Naive thymus-derived CD8-positive, alpha-beta T cell (primary cell): ENCODE results near the gene HUS1B. TPM values are rescaled to one million over a fixed set of nuclear protein-coding genes. Genes with fewer than 3 reads are reported as not detected.
"Not testable (repeated sequence)": the region's sequence is repeated elsewhere in the genome, so short reads cannot be mapped to it uniquely, and the experiment has no call there.

Experiments
- ATAC-seq, 2 donors: fragments of 150-1000 bp; cut with Tn5 transposase in 1 of 2; sonication (Bioruptor Pico), chemical (Tn5 transposase) in 1 of 2; 1 replicate in 1 of 2; 2 replicates in 1 of 2; pipeline ENCODE4 v1.10.0; 2021; ENCODE audit warnings: mild to moderate bottlenecking in 2 of 2, moderate library complexity in 2 of 2
- POLR2A ChIA-PET: fragments of 350-600 bp; sonication (Branson Sonifier 250); formaldehyde crosslinking; loops from one replicate; lab custom pipeline; 2021; ENCODE audit warnings: antibody characterized with exemption; lab: Charles Lee
- DNase-seq, 10 donors: peaks; one replicate each; pipeline versions ENCODE4 v3.0.0 to v3.0.0-alpha.2; 2020 to 2022
- H3K27ac Mint-ChIP-seq, 10 donors: one replicate each; pipeline ENCODE4 v1.8.0; 2020 to 2022; ENCODE audit warnings: mild to moderate bottlenecking in 10 of 10, mixed read lengths in 10 of 10, moderate library complexity in 4 of 10, inconsistent platforms in 1 of 10
- H3K27me3 Mint-ChIP-seq, 5 donors: one replicate each; pipeline ENCODE4 v1.8.0; 2021 to 2022; ENCODE audit warnings: mixed read lengths in 5 of 5
- H3K36me3 Mint-ChIP-seq, 3 donors: one replicate each; pipeline ENCODE4 v1.8.0; 2020 to 2022; ENCODE audit warnings: mixed read lengths in 3 of 3, mild to moderate bottlenecking in 2 of 3, inconsistent platforms in 1 of 3
- H3K4me1 Mint-ChIP-seq, 4 donors: one replicate each; pipeline ENCODE4 v1.8.0; 2021 to 2022; ENCODE audit warnings: mixed read lengths in 4 of 4
- H3K4me3 Mint-ChIP-seq, 10 donors: one replicate each; pipeline ENCODE4 v1.8.0; 2020 to 2022; ENCODE audit warnings: mild to moderate bottlenecking in 10 of 10, mixed read lengths in 10 of 10, moderate library complexity in 6 of 10, inconsistent platforms in 1 of 10
- H3K9me3 Mint-ChIP-seq, 9 donors: one replicate each; pipeline ENCODE4 v1.8.0; 2020 to 2022; ENCODE audit warnings: mixed read lengths in 9 of 9, mild to moderate bottlenecking in 3 of 9, inconsistent platforms in 1 of 9, moderate library complexity in 1 of 9
- polyA plus RNA-seq, 3 donors: library from polyadenylated mRNA; unstranded; fragments of 300-500 nt; fragmentation: Illumina TruSeq; gene quantifications; one replicate each; pipeline ENCODE4 v1.2.3, GENCODE V29; 2021
- total RNA-seq, 8 experiments: library from RNA in 2 of 8; stranded (reverse) in 2 of 8; gene quantifications; one replicate each; pipeline ENCODE4 v1.2.3 and lab custom pipeline; 2021 to 2026

HUS1B gene
- total and polyA plus RNA-seq, 5 experiments from 2014 or later, result 0.58 to 2.5 (median 0.89) TPM

GRCh38 chr6:674956-675355 is 18.1 kb upstream of the HUS1B start:
- peak overlapping the region in 3 of 10 donors; percentile 50 to 58 (median 53) for H3K27ac Mint-ChIP-seq
- ATAC-seq (no peak), DNase-seq (no peak)
- H3K9me3 Mint-ChIP-seq, result peaks cover 0 to 11% (median 2%) of the 10 kb centered on the region in 9 donors
- POLR2A ChIA-PET, result no interaction called here
- H3K4me1 Mint-ChIP-seq, result peaks cover 17 to 27% (median 21%) of the 10 kb centered on the region in 4 donors
- H3K27me3 Mint-ChIP-seq, result no peaks in the 10 kb centered on the region
- peak overlapping the region in 1 of 10 donors; percentile 46 for H3K4me3 Mint-ChIP-seq
- peaks cover 14 to 21% (median 15%) of the 10 kb centered on the region in 3 donors for H3K36me3 Mint-ChIP-seq

- H3K27ac Mint-ChIP-seq, result peak overlapping the region in 2 of 10 donors; percentile 50 to 58
Observed at GRCh38 chr6:674406-674805, 17.5 kb upstream of the HUS1B start.

GRCh38 chr6:667253-667927 is 10.5 kb upstream of the HUS1B start:
- Mint-ChIP-seq H3K36me3 (peaks cover 11 to 26% (median 22%) of the 10 kb centered on the region in 3 donors), H3K9me3 (peaks cover 0 to 34% (median 9%) of the 10 kb centered on the region in 9 donors), H3K4me3 (no peak overlapping the region), H3K4me1 (peaks cover 25 to 51% (median 39%) of the 10 kb centered on the region in 4 donors), H3K27me3 (no peaks in the 10 kb centered on the region), H3K27ac (no peak overlapping the region)
- POLR2A ChIA-PET, result no interaction called here
- DNase-seq (no peak), ATAC-seq (no peak)

More at GRCh38 chr6:674406-674805, 17.5 kb upstream of the HUS1B start:
- H3K27me3 Mint-ChIP-seq, result no peaks in the 10 kb centered on the region
- DNase-seq (no peak), ATAC-seq (no peak)
- H3K9me3 Mint-ChIP-seq, result peaks cover 0 to 11% (median 2%) of the 10 kb centered on the region in 9 donors
- POLR2A ChIA-PET, result no interaction called here
- H3K4me3 Mint-ChIP-seq, result no peak overlapping the region
- peaks cover 14 to 16% (median 16%) of the 10 kb centered on the region in 3 donors for H3K36me3 Mint-ChIP-seq
- H3K4me1 Mint-ChIP-seq, result peaks cover 14 to 23% (median 18%) of the 10 kb centered on the region in 4 donors

GRCh38 chr6:665403-666267 is 8.7 kb upstream of the HUS1B start:
- no peak overlapping the region for H3K4me3 Mint-ChIP-seq
- POLR2A ChIA-PET, result no interaction called here
- peaks cover 0 to 27% (median 6%) of the 10 kb centered on the region in 9 donors for H3K9me3 Mint-ChIP-seq
- H3K4me1 Mint-ChIP-seq, result peaks cover 40 to 63% (median 56%) of the 10 kb centered on the region in 4 donors
- peaks cover 5 to 20% (median 19%) of the 10 kb centered on the region in 3 donors for H3K36me3 Mint-ChIP-seq
- H3K27ac Mint-ChIP-seq, result no peak overlapping the region
- no peak for DNase-seq
- ATAC-seq, result no peak
- no peaks in the 10 kb centered on the region for H3K27me3 Mint-ChIP-seq

GRCh38 chr6:663788-664187 is 6.9 kb upstream of the HUS1B start:
- peaks cover 54 to 79% (median 67%) of the 10 kb centered on the region in 4 donors for H3K4me1 Mint-ChIP-seq
- DNase-seq, ATAC-seq, H3K27me3 Mint-ChIP-seq, POLR2A ChIA-PET: not testable (repeated sequence)
- H3K27ac Mint-ChIP-seq, result peak overlapping the region in 5 of 10 donors; percentile 5 to 86 (median 28)
- peaks cover 0 to 27% (median 6%) of the 10 kb centered on the region in 9 donors for H3K9me3 Mint-ChIP-seq
- H3K4me3 Mint-ChIP-seq, result peak overlapping the region in 8 of 10 donors; percentile 0 to 54 (median 39)
- H3K36me3 Mint-ChIP-seq, result peaks cover 5 to 18% (median 12%) of the 10 kb centered on the region in 3 donors

GRCh38 chr6:659716-660581 is 3.0 kb upstream of the HUS1B start:
- Mint-ChIP-seq H3K27ac (peak overlapping the region; percentile 52 to 89 (median 74)), H3K27me3 (no peaks in the 10 kb centered on the region), H3K4me3 (peak overlapping the region in 9 of 10 donors; percentile 13 to 74 (median 66)), H3K36me3 (peaks cover 11 to 31% (median 27%) of the 10 kb centered on the region in 3 donors), H3K9me3 (peaks cover 0 to 8% (median 2%) of the 10 kb centered on the region in 9 donors), H3K4me1 (peaks cover 53 to 71% (median 63%) of the 10 kb centered on the region in 4 donors)
- POLR2A ChIA-PET, result interaction anchor here (0.6 kb wide), 1 partner anchor 17 kb away, joined by 4 read pairs; no protein-coding TSS in a partner anchor
- peak in 3 of 10 donors; percentile 7 to 21 (median 10) for DNase-seq
- peak in 1 of 2 donors; percentile 47 for ATAC-seq

GRCh38 chr6:658244-658643 is 1.3 kb upstream of the HUS1B start:
- no peak for ATAC-seq
- Mint-ChIP-seq H3K4me1 (peaks cover 45 to 60% (median 50%) of the 10 kb centered on the region in 4 donors), H3K27ac (peak overlapping the region in 4 of 10 donors; percentile 13 to 77 (median 37)), H3K27me3 (no peaks in the 10 kb centered on the region), H3K36me3 (peaks cover 17 to 40% (median 38%) of the 10 kb centered on the region in 3 donors), H3K4me3 (peak overlapping the region in 1 of 10 donors; percentile 1), H3K9me3 (peaks cover 0 to 5% (median 0%) of the 10 kb centered on the region in 9 donors)
- POLR2A ChIA-PET, result no interaction called here
- no peak for DNase-seq

- POLR2A ChIA-PET, result no interaction called here
- peaks cover 43 to 59% (median 50%) of the 10 kb centered on the region in 4 donors for H3K4me1 Mint-ChIP-seq
- H3K4me3 Mint-ChIP-seq, result no peak overlapping the region
- DNase-seq (no peak), ATAC-seq (no peak)
- peak overlapping the region in 3 of 10 donors; percentile 21 to 77 (median 53) for H3K27ac Mint-ChIP-seq
- peaks cover 17 to 40% (median 39%) of the 10 kb centered on the region in 3 donors for H3K36me3 Mint-ChIP-seq
- no peaks in the 10 kb centered on the region for H3K27me3 Mint-ChIP-seq
- peaks cover 0 to 5% (median 0%) of the 10 kb centered on the region in 9 donors for H3K9me3 Mint-ChIP-seq
Observed at GRCh38 chr6:657743-658142, 843 bp upstream of the HUS1B start.

- no peaks in the 10 kb centered on the region for H3K27me3 Mint-ChIP-seq
- ATAC-seq (no peak), DNase-seq (no peak)
- peaks cover 17 to 41% (median 40%) of the 10 kb centered on the region in 3 donors for H3K36me3 Mint-ChIP-seq
- no peak overlapping the region for H3K4me3 Mint-ChIP-seq
- POLR2A ChIA-PET, result no interaction called here
- H3K9me3 Mint-ChIP-seq, result peaks cover 0 to 5% (median 0%) of the 10 kb centered on the region in 9 donors
- H3K4me1 Mint-ChIP-seq, result peaks cover 11 to 25% (median 19%) of the 10 kb centered on the region in 4 donors
- H3K27ac Mint-ChIP-seq, result no peak overlapping the region
Observed at GRCh38 chr6:654136-654535, 2.8 kb downstream of the HUS1B start.

- ATAC-seq (no peak), DNase-seq (no peak)
- Mint-ChIP-seq H3K36me3 (peaks cover 13 to 39% (median 34%) of the 10 kb centered on the region in 3 donors), H3K4me1 (peaks cover 11 to 19% (median 14%) of the 10 kb centered on the region in 4 donors), H3K27me3 (no peaks in the 10 kb centered on the region), H3K27ac (no peak overlapping the region), H3K9me3 (peaks cover 0 to 5% (median 0%) of the 10 kb centered on the region in 9 donors), H3K4me3 (no peak overlapping the region)
- POLR2A ChIA-PET, result no interaction called here
Observed at GRCh38 chr6:652865-653264, 4.0 kb downstream of the HUS1B start.

- POLR2A ChIA-PET, result interaction anchor here (0.7 kb wide), 1 partner anchor 127 kb away, joined by 4 read pairs; no protein-coding TSS in a partner anchor
- H3K27ac Mint-ChIP-seq, result no peak overlapping the region
- ATAC-seq (no peak), DNase-seq (no peak)
- H3K4me1 Mint-ChIP-seq, result peaks cover 19 to 38% (median 31%) of the 10 kb centered on the region in 4 donors
- peaks cover 0 to 2% (median 0%) of the 10 kb centered on the region in 9 donors for H3K9me3 Mint-ChIP-seq
- no peak overlapping the region for H3K4me3 Mint-ChIP-seq
- H3K27me3 Mint-ChIP-seq, result no peaks in the 10 kb centered on the region
- peaks cover 7 to 20% (median 17%) of the 10 kb centered on the region in 3 donors for H3K36me3 Mint-ChIP-seq
Observed at GRCh38 chr6:650098-650497, 6.8 kb downstream of the HUS1B start.
